ENCODE results near the gene RPL7A.

Gene RPL7A

GRCh38 chr9:133369422-133369821 is 21.4 kb downstream of the RPL7A start:
- TF ChIP-seq REST (IDR thresholded peaks at IDR 0.05; ENCODE audit: insufficient read depth in 1 of 2, low read depth in 2 of 2, low read length in 2 of 2), result no peak
- TF ChIP-seq TAF1 (IDR thresholded peaks at IDR 0.05; ENCODE audit: borderline replicate concordance, insufficient read depth, low read length), result no peak

- no peak for TF ChIP-seq TAF1 (IDR thresholded peaks at IDR 0.05; ENCODE audit: borderline replicate concordance, insufficient read depth, low read length)
- no peak for TF ChIP-seq POLR2AphosphoS5 (IDR thresholded peaks at IDR 0.05; ENCODE audit: low read depth, low read length)
- TF ChIP-seq REST (IDR thresholded peaks at IDR 0.05; ENCODE audit: insufficient read depth in 1 of 2, low read depth in 2 of 2, low read length in 2 of 2), result no peak
- TF ChIP-seq SIN3A (IDR thresholded peaks at IDR 0.05; ENCODE audit: borderline replicate concordance, insufficient read depth, low read length), result no peak
- TF ChIP-seq FOXP2 (optimal IDR thresholded peaks at IDR 0.05; ENCODE audit: borderline replicate concordance, extremely low read depth, extremely low read length, insufficient read depth), result no peak
Observed at GRCh38 chr9:133369933-133370332, 21.9 kb downstream of the RPL7A start.

GRCh38 chr9:133370685-133371084 is 22.7 kb downstream of the RPL7A start:
- TF ChIP-seq POLR2AphosphoS5 (IDR thresholded peaks at IDR 0.05; ENCODE audit: low read depth, low read length) (no peak), SIN3A (IDR thresholded peaks at IDR 0.05; ENCODE audit: borderline replicate concordance, insufficient read depth, low read length) (no peak), REST (IDR thresholded peaks at IDR 0.05; ENCODE audit: insufficient read depth in 1 of 2, low read depth in 2 of 2, low read length in 2 of 2) (no peak), TAF1 (IDR thresholded peaks at IDR 0.05; ENCODE audit: borderline replicate concordance, insufficient read depth, low read length) (no peak), FOXP2 (optimal IDR thresholded peaks at IDR 0.05; ENCODE audit: borderline replicate concordance, extremely low read depth, extremely low read length, insufficient read depth) (no peak)

GRCh38 chr9:133371261-133371711 is 23.3 kb downstream of the RPL7A start:
- no peak for TF ChIP-seq REST (IDR thresholded peaks at IDR 0.05; ENCODE audit: insufficient read depth in 1 of 2, low read depth in 2 of 2, low read length in 2 of 2)
- TF ChIP-seq TAF1 (IDR thresholded peaks at IDR 0.05; ENCODE audit: borderline replicate concordance, insufficient read depth, low read length), result no peak
- no peak for TF ChIP-seq SIN3A (IDR thresholded peaks at IDR 0.05; ENCODE audit: borderline replicate concordance, insufficient read depth, low read length)
- no peak for TF ChIP-seq FOXP2 (optimal IDR thresholded peaks at IDR 0.05; ENCODE audit: borderline replicate concordance, extremely low read depth, extremely low read length, insufficient read depth)
- no peak for TF ChIP-seq POLR2AphosphoS5 (IDR thresholded peaks at IDR 0.05; ENCODE audit: low read depth, low read length)

- TF ChIP-seq FOXP2 (optimal IDR thresholded peaks at IDR 0.05; ENCODE audit: borderline replicate concordance, extremely low read depth, extremely low read length, insufficient read depth), result no peak
- no peak for TF ChIP-seq REST (IDR thresholded peaks at IDR 0.05; ENCODE audit: insufficient read depth in 1 of 2, low read depth in 2 of 2, low read length in 2 of 2)
- TF ChIP-seq POLR2AphosphoS5 (IDR thresholded peaks at IDR 0.05; ENCODE audit: low read depth, low read length), result no peak
- no peak for TF ChIP-seq SIN3A (IDR thresholded peaks at IDR 0.05; ENCODE audit: borderline replicate concordance, insufficient read depth, low read length)
- no peak for TF ChIP-seq TAF1 (IDR thresholded peaks at IDR 0.05; ENCODE audit: borderline replicate concordance, insufficient read depth, low read length)
Observed at GRCh38 chr9:133372144-133372543, 24.1 kb downstream of the RPL7A start.

Measured in PFSK-1 (cell line).